ENCODE results near the gene DDX56. TPM values are rescaled to one million over a fixed set of nuclear protein-coding genes. Genes with fewer than 3 reads are reported as not detected.

The DDX56 gene
- total RNA-seq, 1 experiment from 2014 or later = 83.1 TPM

- CTCF ChIA-PET = interaction anchor here (1.4 to 2.8 kb wide), 6 partner anchors 13 to 326 kb away, joined by 3 to 32 read pairs (median 13); no protein-coding TSS in a partner anchor
Observed at GRCh38 chr7:44566680-44567079, 7.0 kb downstream of the DDX56 start.

More at GRCh38 chr7:44566680-44567079, 7.0 kb downstream of the DDX56 start:
- TF ChIP-seq ZNF317 (CRISPR knock-in tag; IDR thresholded peaks at IDR 0.05; ENCODE audit: borderline replicate concordance, low read depth) (no peak), TEAD1 (CRISPR knock-in tag; IDR thresholded peaks at IDR 0.05) (no peak), STAT6 (CRISPR knock-in tag; conservative IDR thresholded peaks at IDR 0.05; ENCODE audit: low read depth) (no peak), ESRRA (CRISPR knock-in tag; IDR thresholded peaks at IDR 0.05; ENCODE audit: borderline replicate concordance) (no peak), OVOL2 (CRISPR knock-in tag; IDR thresholded peaks at IDR 0.05; ENCODE audit: borderline replicate concordance) (no peak), ZBTB43 (CRISPR knock-in tag; IDR thresholded peaks at IDR 0.05) (no peak), ZBTB21 (CRISPR knock-in tag; IDR thresholded peaks at IDR 0.05; ENCODE audit: borderline replicate concordance) (no peak)
- TF ChIP-seq, protein P1, sequence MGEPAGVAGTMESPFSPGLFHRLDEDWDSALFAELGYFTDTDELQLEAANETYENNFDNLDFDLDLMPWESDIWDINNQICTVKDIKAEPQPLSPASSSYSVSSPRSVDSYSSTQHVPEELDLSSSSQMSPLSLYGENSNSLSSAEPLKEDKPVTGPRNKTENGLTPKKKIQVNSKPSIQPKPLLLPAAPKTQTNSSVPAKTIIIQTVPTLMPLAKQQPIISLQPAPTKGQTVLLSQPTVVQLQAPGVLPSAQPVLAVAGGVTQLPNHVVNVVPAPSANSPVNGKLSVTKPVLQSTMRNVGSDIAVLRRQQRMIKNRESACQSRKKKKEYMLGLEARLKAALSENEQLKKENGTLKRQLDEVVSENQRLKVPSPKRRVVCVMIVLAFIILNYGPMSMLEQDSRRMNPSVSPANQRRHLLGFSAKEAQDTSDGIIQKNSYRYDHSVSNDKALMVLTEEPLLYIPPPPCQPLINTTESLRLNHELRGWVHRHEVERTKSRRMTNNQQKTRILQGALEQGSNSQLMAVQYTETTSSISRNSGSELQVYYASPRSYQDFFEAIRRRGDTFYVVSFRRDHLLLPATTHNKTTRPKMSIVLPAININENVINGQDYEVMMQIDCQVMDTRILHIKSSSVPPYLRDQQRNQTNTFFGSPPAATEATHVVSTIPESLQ (CRISPR knock-in tag; IDR thresholded peaks at IDR 0.05) = no peak
- TF ChIP-seq, protein P2, sequence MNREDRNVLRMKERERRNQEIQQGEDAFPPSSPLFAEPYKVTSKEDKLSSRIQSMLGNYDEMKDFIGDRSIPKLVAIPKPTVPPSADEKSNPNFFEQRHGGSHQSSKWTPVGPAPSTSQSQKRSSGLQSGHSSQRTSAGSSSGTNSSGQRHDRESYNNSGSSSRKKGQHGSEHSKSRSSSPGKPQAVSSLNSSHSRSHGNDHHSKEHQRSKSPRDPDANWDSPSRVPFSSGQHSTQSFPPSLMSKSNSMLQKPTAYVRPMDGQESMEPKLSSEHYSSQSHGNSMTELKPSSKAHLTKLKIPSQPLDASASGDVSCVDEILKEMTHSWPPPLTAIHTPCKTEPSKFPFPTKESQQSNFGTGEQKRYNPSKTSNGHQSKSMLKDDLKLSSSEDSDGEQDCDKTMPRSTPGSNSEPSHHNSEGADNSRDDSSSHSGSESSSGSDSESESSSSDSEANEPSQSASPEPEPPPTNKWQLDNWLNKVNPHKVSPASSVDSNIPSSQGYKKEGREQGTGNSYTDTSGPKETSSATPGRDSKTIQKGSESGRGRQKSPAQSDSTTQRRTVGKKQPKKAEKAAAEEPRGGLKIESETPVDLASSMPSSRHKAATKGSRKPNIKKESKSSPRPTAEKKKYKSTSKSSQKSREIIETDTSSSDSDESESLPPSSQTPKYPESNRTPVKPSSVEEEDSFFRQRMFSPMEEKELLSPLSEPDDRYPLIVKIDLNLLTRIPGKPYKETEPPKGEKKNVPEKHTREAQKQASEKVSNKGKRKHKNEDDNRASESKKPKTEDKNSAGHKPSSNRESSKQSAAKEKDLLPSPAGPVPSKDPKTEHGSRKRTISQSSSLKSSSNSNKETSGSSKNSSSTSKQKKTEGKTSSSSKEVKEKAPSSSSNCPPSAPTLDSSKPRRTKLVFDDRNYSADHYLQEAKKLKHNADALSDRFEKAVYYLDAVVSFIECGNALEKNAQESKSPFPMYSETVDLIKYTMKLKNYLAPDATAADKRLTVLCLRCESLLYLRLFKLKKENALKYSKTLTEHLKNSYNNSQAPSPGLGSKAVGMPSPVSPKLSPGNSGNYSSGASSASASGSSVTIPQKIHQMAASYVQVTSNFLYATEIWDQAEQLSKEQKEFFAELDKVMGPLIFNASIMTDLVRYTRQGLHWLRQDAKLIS (CRISPR knock-in tag; IDR thresholded peaks at IDR 0.05; ENCODE audit: borderline replicate concordance) = no peak
- POLR2A ChIA-PET = no interaction called here
- Mint-ChIP-seq H3K4me3 (no peak overlapping the region), H3K27ac (no peak overlapping the region), H3K9me3 (no peaks in the 10 kb centered on the region), H3K4me1 (no peaks in the 10 kb centered on the region), H3K36me3 (peaks cover 63% of the 10 kb centered on the region), H3K27me3 (ENCODE audit: low read depth) (no peaks in the 10 kb centered on the region)
- DNase-seq (ENCODE audit: low spot score) = no peak
- ATAC-seq = no peak

Measured in WTC11 (cell line).